ENCODE measurements around the gene AUTS2.

AUTS2 gene

DNA sequence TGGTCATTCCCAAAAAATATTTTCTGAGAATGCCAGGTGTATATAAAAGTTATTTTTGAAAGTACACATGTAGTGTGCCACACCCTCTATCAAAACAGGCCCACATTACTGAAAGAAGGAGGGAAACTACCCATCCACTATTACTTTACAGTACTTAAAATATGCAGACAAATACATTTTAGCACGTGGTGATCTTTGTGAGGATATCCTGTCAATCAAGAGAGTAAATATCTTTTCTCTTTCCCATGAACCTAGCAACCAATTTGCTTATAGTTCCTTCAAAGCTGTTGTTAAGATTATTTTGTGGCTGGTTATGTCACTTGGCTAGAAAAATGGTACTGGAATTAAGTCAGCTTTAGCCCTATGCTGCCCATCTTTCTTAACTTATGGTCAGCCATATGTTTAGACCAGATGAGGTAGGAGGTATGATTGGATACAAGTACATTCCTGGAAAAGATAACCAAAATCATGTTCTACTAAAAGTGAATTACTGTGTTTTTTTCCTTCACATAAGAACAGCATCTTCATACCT lies 70.1 kb downstream of the AUTS2 start:
- Histone ChIP-seq H3K27me3 (ENCODE audit: insufficient read depth, low read length, poor library complexity) (no peaks in the 10 kb centered on the region), H3K4ac (ENCODE audit: low read depth, low read length) (no peak overlapping the region), H3K27ac (ENCODE audit: low read depth, low read length) (no peak overlapping the region), H2BK15ac (replicated peaks; ENCODE audit: low read depth) (no peak overlapping the region), H3K4me1 (ENCODE audit: control insufficient read depth, low read depth, low read length) (no peaks in the 10 kb centered on the region), H2BK5ac (ENCODE audit: low read length) (no peak overlapping the region), H3K79me2 (ENCODE audit: control insufficient read depth, insufficient read depth, low read length) (no peaks in the 10 kb centered on the region), H2BK120ac (ENCODE audit: low read depth, low read length) (no peak overlapping the region), H3K36me3 (ENCODE audit: control insufficient read depth, insufficient read depth, low read length) (no peaks in the 10 kb centered on the region), H2AK5ac (ENCODE audit: low read length) (no peak overlapping the region), H3K4me3 (ENCODE audit: low read length) (no peak overlapping the region), H3K4me2 (ENCODE audit: low read length) (no peak overlapping the region), H3K23ac (ENCODE audit: low read length) (no peak overlapping the region), H3K56ac (ENCODE audit: low read length) (no peak overlapping the region), H4K5ac (ENCODE audit: low read length) (no peak overlapping the region), H3K79me1 (ENCODE audit: low read length) (peaks cover 4% of the 10 kb centered on the region), H3K9ac (ENCODE audit: low read length) (no peak overlapping the region), H4K8ac (ENCODE audit: low read depth, low read length) (no peak overlapping the region), H3K18ac (ENCODE audit: low read length) (no peak overlapping the region)
- no peak for DNase-seq
- WGBS (ENCODE audit: extremely low coverage, insufficient coverage, low lambda C conversion rate): no CpG with 5 or more reads among the region's 1 CpG

DNA sequence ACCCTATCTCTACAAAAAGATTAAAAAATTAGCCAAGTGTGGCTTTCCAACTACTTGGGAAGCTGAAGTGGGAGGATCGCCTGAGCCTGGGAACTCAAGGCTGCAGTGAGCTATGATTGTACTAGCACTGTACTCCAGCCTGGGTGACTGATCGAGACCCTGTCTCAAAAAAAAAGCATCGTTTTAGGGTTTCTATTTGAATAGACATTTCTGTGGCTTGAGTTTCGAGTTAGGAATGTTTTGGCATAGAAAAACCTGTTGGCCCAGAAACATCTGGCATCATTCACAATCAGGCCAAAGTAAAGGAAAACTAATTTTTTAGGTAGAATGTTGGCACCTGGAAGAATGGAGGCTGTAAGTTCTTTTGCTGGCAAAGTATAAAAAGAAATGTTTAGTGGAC lies 72.4 kb downstream of the AUTS2 start:
- no peaks in the 10 kb centered on the region for H3K79me2 ChIP-seq (ENCODE audit: control insufficient read depth, insufficient read depth, low read length)
- H3K27ac ChIP-seq (ENCODE audit: low read depth, low read length): no peak overlapping the region
- no CpG with 5 or more reads among the region's 4 CpGs for WGBS (ENCODE audit: extremely low coverage, insufficient coverage, low lambda C conversion rate)
- no peak overlapping the region for H2AK5ac ChIP-seq (ENCODE audit: low read length)
- no peaks in the 10 kb centered on the region for H3K36me3 ChIP-seq (ENCODE audit: control insufficient read depth, insufficient read depth, low read length)
- H3K23ac ChIP-seq (ENCODE audit: low read length): no peak overlapping the region
- DNase-seq: no peak
- H3K56ac ChIP-seq (ENCODE audit: low read length): no peak overlapping the region
- no peak overlapping the region for H3K4me2 ChIP-seq (ENCODE audit: low read length)
- no peak overlapping the region for H2BK15ac ChIP-seq (replicated peaks; ENCODE audit: low read depth)
- H3K79me1 ChIP-seq (ENCODE audit: low read length): peaks cover 4% of the 10 kb centered on the region
- H2BK5ac ChIP-seq (ENCODE audit: low read length): no peak overlapping the region
- H3K18ac ChIP-seq (ENCODE audit: low read length): no peak overlapping the region
- no peak overlapping the region for H2BK120ac ChIP-seq (ENCODE audit: low read depth, low read length)
- H3K27me3 ChIP-seq (ENCODE audit: insufficient read depth, low read length, poor library complexity): no peaks in the 10 kb centered on the region
- H3K9ac ChIP-seq (ENCODE audit: low read length): no peak overlapping the region
- no peak overlapping the region for H3K4me3 ChIP-seq (ENCODE audit: low read length)
- H3K4me1 ChIP-seq (ENCODE audit: control insufficient read depth, low read depth, low read length): no peaks in the 10 kb centered on the region
- H3K4ac ChIP-seq (ENCODE audit: low read depth, low read length): no peak overlapping the region
- no peak overlapping the region for H4K8ac ChIP-seq (ENCODE audit: low read depth, low read length)
- H4K5ac ChIP-seq (ENCODE audit: low read length): no peak overlapping the region

DNA sequence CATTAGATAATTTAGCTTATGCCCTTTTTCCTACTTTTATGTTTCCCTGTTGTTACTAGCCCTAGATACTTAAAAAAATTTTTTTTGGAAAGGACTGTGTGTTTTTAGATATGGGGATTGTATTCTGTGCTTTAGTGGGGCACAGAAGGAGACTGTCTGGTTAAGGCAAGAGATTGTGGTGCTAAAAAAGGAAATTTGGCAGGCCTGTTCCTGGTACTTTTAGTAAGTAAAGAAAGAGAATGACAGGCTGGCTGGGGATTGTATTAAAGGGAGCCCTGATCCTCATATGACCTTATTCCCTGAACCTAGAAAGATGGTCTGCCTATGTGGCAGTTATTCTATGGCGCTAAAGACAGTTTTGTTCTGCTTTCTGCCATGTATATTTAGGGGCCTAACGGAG lies 74.8 kb downstream of the AUTS2 start:
- Histone ChIP-seq H3K56ac (ENCODE audit: low read length) (no peak overlapping the region), H4K8ac (ENCODE audit: low read depth, low read length) (no peak overlapping the region), H3K4ac (ENCODE audit: low read depth, low read length) (no peak overlapping the region), H3K18ac (ENCODE audit: low read length) (no peak overlapping the region), H4K5ac (ENCODE audit: low read length) (no peak overlapping the region), H3K27ac (ENCODE audit: low read depth, low read length) (no peak overlapping the region), H3K4me3 (ENCODE audit: low read length) (no peak overlapping the region), H2BK15ac (replicated peaks; ENCODE audit: low read depth) (no peak overlapping the region), H3K4me1 (ENCODE audit: control insufficient read depth, low read depth, low read length) (no peaks in the 10 kb centered on the region), H2BK5ac (ENCODE audit: low read length) (no peak overlapping the region), H2BK120ac (ENCODE audit: low read depth, low read length) (no peak overlapping the region), H3K79me1 (ENCODE audit: low read length) (peaks cover 3% of the 10 kb centered on the region), H3K23ac (ENCODE audit: low read length) (no peak overlapping the region), H3K9ac (ENCODE audit: low read length) (no peak overlapping the region), H3K4me2 (ENCODE audit: low read length) (no peak overlapping the region), H2AK5ac (ENCODE audit: low read length) (no peak overlapping the region), H3K36me3 (ENCODE audit: control insufficient read depth, insufficient read depth, low read length) (no peaks in the 10 kb centered on the region), H3K27me3 (ENCODE audit: insufficient read depth, low read length, poor library complexity) (no peaks in the 10 kb centered on the region), H3K79me2 (ENCODE audit: control insufficient read depth, insufficient read depth, low read length) (no peaks in the 10 kb centered on the region)
- DNase-seq: no peak
- WGBS (ENCODE audit: extremely low coverage, insufficient coverage, low lambda C conversion rate): no CpG with 5 or more reads among the region's 2 CpGs

DNA sequence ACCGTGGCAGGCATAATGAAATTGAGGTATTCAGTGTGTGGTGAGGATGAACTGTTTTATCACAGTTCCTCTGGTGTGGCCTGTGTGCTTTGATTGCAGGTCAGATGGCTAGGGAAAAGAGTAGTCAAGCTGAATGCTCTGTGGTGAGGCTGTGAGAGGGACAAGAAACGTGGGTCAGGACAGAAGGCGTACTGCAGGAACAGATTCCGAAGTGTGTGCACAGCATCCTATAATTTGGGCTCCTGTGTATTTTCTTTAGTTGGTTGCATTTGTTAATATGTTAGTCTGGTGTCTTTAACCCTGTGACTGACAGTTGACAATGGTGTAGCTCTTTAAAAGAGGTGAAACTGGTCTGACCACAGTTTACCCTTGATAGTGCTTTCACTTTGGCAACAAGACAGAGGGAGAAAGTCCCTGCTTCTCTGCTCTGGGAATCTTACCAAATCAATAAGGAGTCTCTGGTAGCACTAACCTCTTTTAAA lies 76.5 kb downstream of the AUTS2 start:
- no peak overlapping the region for H4K5ac ChIP-seq (ENCODE audit: low read length)
- no CpG with 5 or more reads among the region's 4 CpGs for WGBS (ENCODE audit: extremely low coverage, insufficient coverage, low lambda C conversion rate)
- no peak overlapping the region for H2BK5ac ChIP-seq (ENCODE audit: low read length)

DNA sequence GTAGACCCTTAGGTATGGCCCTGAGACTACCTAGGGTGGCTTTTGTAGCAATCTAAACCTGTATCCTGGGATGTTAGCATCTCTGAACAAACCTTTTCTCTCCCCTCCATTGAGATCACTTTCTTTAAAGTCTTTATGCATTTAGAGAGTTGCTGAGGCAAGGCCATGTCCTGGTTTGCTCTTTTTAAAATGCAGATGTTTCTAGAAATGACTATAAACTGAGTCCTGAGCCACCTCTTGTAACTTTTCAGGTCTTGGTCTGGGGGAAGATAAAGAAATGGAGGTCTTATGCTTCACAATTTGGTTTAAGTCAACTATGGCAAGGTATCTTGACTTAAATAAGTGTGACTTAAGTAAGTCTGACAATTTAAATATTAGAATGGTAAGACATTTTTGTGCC lies 78.0 kb downstream of the AUTS2 start:
- Histone ChIP-seq H3K4ac (ENCODE audit: low read depth, low read length) (no peak overlapping the region), H3K27ac (ENCODE audit: low read depth, low read length) (no peak overlapping the region), H3K4me3 (ENCODE audit: low read length) (no peak overlapping the region), H3K36me3 (ENCODE audit: control insufficient read depth, insufficient read depth, low read length) (no peaks in the 10 kb centered on the region), H3K56ac (ENCODE audit: low read length) (no peak overlapping the region), H3K4me2 (ENCODE audit: low read length) (no peak overlapping the region), H2BK5ac (ENCODE audit: low read length) (no peak overlapping the region), H3K27me3 (ENCODE audit: insufficient read depth, low read length, poor library complexity) (no peaks in the 10 kb centered on the region), H2BK15ac (replicated peaks; ENCODE audit: low read depth) (no peak overlapping the region), H3K18ac (ENCODE audit: low read length) (no peak overlapping the region), H3K9ac (ENCODE audit: low read length) (no peak overlapping the region), H4K5ac (ENCODE audit: low read length) (no peak overlapping the region), H3K79me2 (ENCODE audit: control insufficient read depth, insufficient read depth, low read length) (no peaks in the 10 kb centered on the region), H3K4me1 (ENCODE audit: control insufficient read depth, low read depth, low read length) (peaks cover 3% of the 10 kb centered on the region), H4K8ac (ENCODE audit: low read depth, low read length) (no peak overlapping the region), H3K23ac (ENCODE audit: low read length) (no peak overlapping the region), H2AK5ac (ENCODE audit: low read length) (no peak overlapping the region), H3K79me1 (ENCODE audit: low read length) (peaks cover 4% of the 10 kb centered on the region), H2BK120ac (ENCODE audit: low read depth, low read length) (no peak overlapping the region)
- no peak for DNase-seq

More for the DNA sequence above, 76.5 kb downstream of the AUTS2 start:
- H4K8ac ChIP-seq (ENCODE audit: low read depth, low read length): no peak overlapping the region
- H3K79me1 ChIP-seq (ENCODE audit: low read length): peaks cover 4% of the 10 kb centered on the region
- no peak overlapping the region for H2BK120ac ChIP-seq (ENCODE audit: low read depth, low read length)
- no peak overlapping the region for H3K9ac ChIP-seq (ENCODE audit: low read length)
- DNase-seq: no peak
- H3K27me3 ChIP-seq (ENCODE audit: insufficient read depth, low read length, poor library complexity): no peaks in the 10 kb centered on the region
- no peak overlapping the region for H3K56ac ChIP-seq (ENCODE audit: low read length)
- H3K4me3 ChIP-seq (ENCODE audit: low read length): no peak overlapping the region
- no peak overlapping the region for H3K27ac ChIP-seq (ENCODE audit: low read depth, low read length)
- no peak overlapping the region for H3K4ac ChIP-seq (ENCODE audit: low read depth, low read length)
- no peak overlapping the region for H2BK15ac ChIP-seq (replicated peaks; ENCODE audit: low read depth)
- no peak overlapping the region for H3K23ac ChIP-seq (ENCODE audit: low read length)
- H3K4me1 ChIP-seq (ENCODE audit: control insufficient read depth, low read depth, low read length): peaks cover 3% of the 10 kb centered on the region
- H3K36me3 ChIP-seq (ENCODE audit: control insufficient read depth, insufficient read depth, low read length): no peaks in the 10 kb centered on the region
- H3K18ac ChIP-seq (ENCODE audit: low read length): no peak overlapping the region
- no peaks in the 10 kb centered on the region for H3K79me2 ChIP-seq (ENCODE audit: control insufficient read depth, insufficient read depth, low read length)
- H3K4me2 ChIP-seq (ENCODE audit: low read length): no peak overlapping the region
- no peak overlapping the region for H2AK5ac ChIP-seq (ENCODE audit: low read length)

Measured in mesendoderm (in vitro differentiated cells).